ENCODE measurements around the gene FBXO31. TPM values are rescaled to one million over a fixed set of nuclear protein-coding genes. Genes with fewer than 3 reads are reported as not detected.

Gene FBXO31
- total RNA-seq, 1 donor from 2014 or later = 28.9 TPM

- no peaks in the 10 kb centered on the region for H3K27me3 ChIP-seq (ENCODE audit: control insufficient read depth, insufficient read depth, low read length)
- H3K36me3 ChIP-seq (ENCODE audit: control insufficient read depth, insufficient read depth, low read length) = no peaks in the 10 kb centered on the region
- TF ChIP-seq CTCF (IDR thresholded peaks at IDR 0.05; ENCODE audit: insufficient read depth, low read length, poor library complexity, severe bottlenecking) = no peak
- DNase-seq (ENCODE audit: low read depth) = no peak
- peak overlapping the region; percentile 90 for H3K4me3 ChIP-seq (ENCODE audit: low read depth, low read length)
These were observed 67.1 kb downstream of the FBXO31 start for GRCh38 chr16:87316450-87316922.

GRCh38 chr16:87314990-87315420 lies 68.6 kb downstream of the FBXO31 start:
- Histone ChIP-seq H3K36me3 (ENCODE audit: control insufficient read depth, insufficient read depth, low read length) (no peaks in the 10 kb centered on the region), H3K27me3 (ENCODE audit: control insufficient read depth, insufficient read depth, low read length) (no peaks in the 10 kb centered on the region), H3K4me3 (ENCODE audit: low read depth, low read length) (no peak overlapping the region)
- DNase-seq (ENCODE audit: low read depth) = no peak
- no peak for TF ChIP-seq CTCF (IDR thresholded peaks at IDR 0.05; ENCODE audit: insufficient read depth, low read length, poor library complexity, severe bottlenecking)

- no peak for TF ChIP-seq CTCF (IDR thresholded peaks at IDR 0.05; ENCODE audit: insufficient read depth, low read length, poor library complexity, severe bottlenecking)
- Histone ChIP-seq H3K27me3 (ENCODE audit: control insufficient read depth, insufficient read depth, low read length) (no peaks in the 10 kb centered on the region), H3K36me3 (ENCODE audit: control insufficient read depth, insufficient read depth, low read length) (no peaks in the 10 kb centered on the region), H3K4me3 (ENCODE audit: low read depth, low read length) (no peak overlapping the region)
- DNase-seq (ENCODE audit: low read depth) = no peak
These were observed 71.6 kb downstream of the FBXO31 start for GRCh38 chr16:87312008-87312407.

GRCh38 chr16:87311387-87311786 lies 72.2 kb downstream of the FBXO31 start:
- H3K27me3 ChIP-seq (ENCODE audit: control insufficient read depth, insufficient read depth, low read length) = no peaks in the 10 kb centered on the region
- no peak for DNase-seq (ENCODE audit: low read depth)
- TF ChIP-seq CTCF (IDR thresholded peaks at IDR 0.05; ENCODE audit: insufficient read depth, low read length, poor library complexity, severe bottlenecking) = no peak
- H3K36me3 ChIP-seq (ENCODE audit: control insufficient read depth, insufficient read depth, low read length) = no peaks in the 10 kb centered on the region
- no peak overlapping the region for H3K4me3 ChIP-seq (ENCODE audit: low read depth, low read length)

GRCh38 chr16:87310610-87311009 lies 73.0 kb downstream of the FBXO31 start:
- no peak for DNase-seq (ENCODE audit: low read depth)
- no peaks in the 10 kb centered on the region for H3K36me3 ChIP-seq (ENCODE audit: control insufficient read depth, insufficient read depth, low read length)
- TF ChIP-seq CTCF (IDR thresholded peaks at IDR 0.05; ENCODE audit: insufficient read depth, low read length, poor library complexity, severe bottlenecking) = no peak
- H3K4me3 ChIP-seq (ENCODE audit: low read depth, low read length) = no peak overlapping the region
- no peaks in the 10 kb centered on the region for H3K27me3 ChIP-seq (ENCODE audit: control insufficient read depth, insufficient read depth, low read length)
